WTC11 (cell line): ENCODE data around the gene STAG1. TPM values are rescaled to one million over a fixed set of nuclear protein-coding genes. Genes with fewer than 3 reads are reported as not detected.

ENCODE experiments used
- EMX1 ChIP-seq: fragments of 250-450 bp; sonication (Bioruptor Pico); IDR thresholded peaks from 2 replicates; pipeline ENCODE4 v1.8.0; 2021; ENCODE audit warnings: mild to moderate bottlenecking
- ESRRA ChIP-seq: sonication (generic); formaldehyde crosslinking; IDR thresholded peaks from 2 replicates; pipeline ENCODE4 v1.8.1; 2022; ENCODE audit warnings: mild to moderate bottlenecking, missing genetic modification reagents, borderline replicate concordance
- FOXK1 ChIP-seq: sonication (generic); formaldehyde crosslinking; IDR thresholded peaks from 2 replicates; pipeline ENCODE4 v1.8.0; 2022; ENCODE audit warnings: mild to moderate bottlenecking, moderate library complexity, missing genetic modification reagents
- GABPB1 ChIP-seq: sonication (generic); formaldehyde crosslinking; IDR thresholded peaks from 2 replicates; pipeline ENCODE4 v1.8.1; 2023; ENCODE audit warnings: mild to moderate bottlenecking, missing genetic modification reagents
- GRHL2 ChIP-seq: fragments of 250-450 bp; sonication (Bioruptor Pico); IDR thresholded peaks from 2 replicates; pipeline ENCODE4 v1.8.0; 2022; ENCODE audit warnings: mild to moderate bottlenecking, moderate library complexity; ENCODE audit not compliant: insufficient replicate concordance, severe bottlenecking
- IRF2 ChIP-seq: sonication (generic); formaldehyde crosslinking; IDR thresholded peaks from 2 replicates; pipeline ENCODE4 v1.8.0; 2022; ENCODE audit warnings: low read depth, missing genetic modification reagents, borderline replicate concordance
- KAT7 ChIP-seq: sonication (generic); formaldehyde crosslinking; IDR thresholded peaks from 2 replicates; pipeline ENCODE4 v1.8.1; 2023; ENCODE audit warnings: missing genetic modification reagents, mild to moderate bottlenecking, borderline replicate concordance
- ZBTB21 ChIP-seq: sonication (generic); formaldehyde crosslinking; IDR thresholded peaks from 2 replicates; pipeline ENCODE4 v1.8.1; 2023; ENCODE audit warnings: mild to moderate bottlenecking, missing genetic modification reagents, borderline replicate concordance
- ZNF121 ChIP-seq: sonication (generic); formaldehyde crosslinking; IDR thresholded peaks from 2 replicates; pipeline ENCODE4 v1.8.0; 2023; ENCODE audit warnings: missing genetic modification reagents
- ZNF138 ChIP-seq: sonication (generic); formaldehyde crosslinking; conservative IDR thresholded peaks from 2 replicates; pipeline ENCODE4 v1.8.1; 2022; ENCODE audit warnings: mild to moderate bottlenecking, moderate library complexity, missing genetic modification reagents
- ZNF423 ChIP-seq: fragments of 250-450 bp; sonication (Bioruptor Pico); IDR thresholded peaks from 2 replicates; pipeline ENCODE4 v2.1.2; 2022; ENCODE audit warnings: mild to moderate bottlenecking, moderate library complexity
- total RNA-seq: library from RNA; stranded (reverse); gene quantifications from 3 replicates; pipeline ENCODE4 v1.2.3, GENCODE V29; 2021
- TF ChIP-seq, protein P1 (sequence below): sonication (generic); formaldehyde crosslinking; IDR thresholded peaks from 2 replicates; pipeline ENCODE4 v1.8.1; 2022; ENCODE audit warnings: low read depth, mild to moderate bottlenecking, moderate library complexity, missing genetic modification reagents, borderline replicate concordance
- TF ChIP-seq, protein P2 (sequence below): sonication (generic); formaldehyde crosslinking; IDR thresholded peaks from 2 replicates; pipeline ENCODE4 v1.8.0; 2023; ENCODE audit warnings: mild to moderate bottlenecking, missing genetic modification reagents
- TF ChIP-seq, protein P3 (sequence below): sonication (generic); formaldehyde crosslinking; IDR thresholded peaks from 2 replicates; pipeline ENCODE4 v1.8.1; 2022; ENCODE audit warnings: mild to moderate bottlenecking, missing genetic modification reagents, moderate library complexity, borderline replicate concordance
- TF ChIP-seq, protein P4 (sequence below): sonication (generic); formaldehyde crosslinking; IDR thresholded peaks from 2 replicates; pipeline ENCODE4 v1.8.1; 2023; ENCODE audit warnings: mild to moderate bottlenecking, moderate library complexity, missing genetic modification reagents
- TF ChIP-seq, protein P5 (sequence below): sonication (generic); formaldehyde crosslinking; IDR thresholded peaks from 2 replicates; pipeline ENCODE4 v1.8.0; 2022; ENCODE audit warnings: mild to moderate bottlenecking, missing genetic modification reagents
- TF ChIP-seq, protein P6 (sequence below): sonication (generic); formaldehyde crosslinking; IDR thresholded peaks from 2 replicates; pipeline ENCODE4 v1.8.1; 2023; ENCODE audit warnings: mild to moderate bottlenecking, missing genetic modification reagents
- TF ChIP-seq, protein P7 (sequence below): sonication (generic); formaldehyde crosslinking; IDR thresholded peaks from 2 replicates; pipeline ENCODE4 v1.8.0; 2023; ENCODE audit warnings: missing genetic modification reagents, mild to moderate bottlenecking, borderline replicate concordance
- TF ChIP-seq, protein P8 (sequence below): fragments of 250-450 bp; sonication (Bioruptor Pico); conservative IDR thresholded peaks from 2 replicates; pipeline ENCODE4 v1.9.0; 2021; ENCODE audit warnings: mild to moderate bottlenecking

STAG1 gene
- total RNA-seq, 1 experiment from 2014 or later = 20.7 TPM

DNA sequence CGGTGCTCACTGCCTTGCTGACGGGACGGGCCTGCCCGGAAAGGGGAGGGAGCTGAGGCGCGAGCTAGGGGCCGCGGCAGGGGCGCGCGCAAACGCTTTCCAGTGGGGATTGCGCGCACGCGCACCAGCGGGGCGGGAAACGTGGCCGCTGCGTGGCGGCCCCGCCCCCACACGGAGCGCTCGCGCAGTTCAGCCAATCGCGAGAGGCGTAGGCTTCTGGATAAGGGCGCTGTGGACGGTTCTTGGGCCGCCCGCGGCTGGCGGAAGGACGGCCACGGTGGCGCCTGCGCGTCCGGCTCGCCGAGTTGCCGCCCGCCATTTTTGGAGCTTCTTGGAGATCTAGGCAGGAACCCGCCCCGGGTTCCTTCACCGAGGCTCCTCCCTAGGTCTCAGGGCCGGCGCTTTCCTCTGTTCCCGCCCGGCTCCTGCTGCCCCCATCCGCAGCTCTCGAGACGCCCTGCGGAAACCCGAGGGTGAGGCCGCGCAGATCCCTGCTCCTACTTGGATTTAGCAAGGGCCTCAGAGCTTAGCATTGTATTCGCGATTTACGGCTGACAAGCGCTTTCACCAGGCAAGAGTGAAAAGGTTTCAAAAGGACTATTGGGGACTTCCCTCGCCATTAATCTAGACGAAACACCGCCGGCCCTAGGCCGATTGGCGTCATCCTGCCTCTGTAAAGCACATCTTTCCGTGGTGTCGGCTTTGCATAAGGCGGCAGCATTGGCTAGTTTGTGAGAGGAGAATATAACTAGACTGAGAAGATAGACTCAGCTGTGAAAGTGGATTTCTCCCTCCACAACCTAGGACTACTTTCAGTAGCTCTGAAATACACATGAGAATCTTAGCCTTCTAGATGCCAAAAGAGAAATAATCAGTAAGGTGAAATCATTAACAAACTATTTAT lies 496 bp upstream of the STAG1 start (continued):
- TF ChIP-seq, protein P1, sequence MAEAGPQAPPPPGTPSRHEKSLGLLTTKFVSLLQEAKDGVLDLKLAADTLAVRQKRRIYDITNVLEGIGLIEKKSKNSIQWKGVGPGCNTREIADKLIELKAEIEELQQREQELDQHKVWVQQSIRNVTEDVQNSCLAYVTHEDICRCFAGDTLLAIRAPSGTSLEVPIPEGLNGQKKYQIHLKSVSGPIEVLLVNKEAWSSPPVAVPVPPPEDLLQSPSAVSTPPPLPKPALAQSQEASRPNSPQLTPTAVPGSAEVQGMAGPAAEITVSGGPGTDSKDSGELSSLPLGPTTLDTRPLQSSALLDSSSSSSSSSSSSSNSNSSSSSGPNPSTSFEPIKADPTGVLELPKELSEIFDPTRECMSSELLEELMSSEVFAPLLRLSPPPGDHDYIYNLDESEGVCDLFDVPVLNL = peak; percentile 88
- TF ChIP-seq GABPB1 = peak; percentile 70; the same call in 1 of the 2 replicates
- TF ChIP-seq, protein P2, sequence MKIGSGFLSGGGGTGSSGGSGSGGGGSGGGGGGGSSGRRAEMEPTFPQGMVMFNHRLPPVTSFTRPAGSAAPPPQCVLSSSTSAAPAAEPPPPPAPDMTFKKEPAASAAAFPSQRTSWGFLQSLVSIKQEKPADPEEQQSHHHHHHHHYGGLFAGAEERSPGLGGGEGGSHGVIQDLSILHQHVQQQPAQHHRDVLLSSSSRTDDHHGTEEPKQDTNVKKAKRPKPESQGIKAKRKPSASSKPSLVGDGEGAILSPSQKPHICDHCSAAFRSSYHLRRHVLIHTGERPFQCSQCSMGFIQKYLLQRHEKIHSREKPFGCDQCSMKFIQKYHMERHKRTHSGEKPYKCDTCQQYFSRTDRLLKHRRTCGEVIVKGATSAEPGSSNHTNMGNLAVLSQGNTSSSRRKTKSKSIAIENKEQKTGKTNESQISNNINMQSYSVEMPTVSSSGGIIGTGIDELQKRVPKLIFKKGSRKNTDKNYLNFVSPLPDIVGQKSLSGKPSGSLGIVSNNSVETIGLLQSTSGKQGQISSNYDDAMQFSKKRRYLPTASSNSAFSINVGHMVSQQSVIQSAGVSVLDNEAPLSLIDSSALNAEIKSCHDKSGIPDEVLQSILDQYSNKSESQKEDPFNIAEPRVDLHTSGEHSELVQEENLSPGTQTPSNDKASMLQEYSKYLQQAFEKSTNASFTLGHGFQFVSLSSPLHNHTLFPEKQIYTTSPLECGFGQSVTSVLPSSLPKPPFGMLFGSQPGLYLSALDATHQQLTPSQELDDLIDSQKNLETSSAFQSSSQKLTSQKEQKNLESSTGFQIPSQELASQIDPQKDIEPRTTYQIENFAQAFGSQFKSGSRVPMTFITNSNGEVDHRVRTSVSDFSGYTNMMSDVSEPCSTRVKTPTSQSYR (CRISPR knock-in tag) = peak; percentile 94; the same call in 1 of the 2 replicates
- TF ChIP-seq, protein P3, sequence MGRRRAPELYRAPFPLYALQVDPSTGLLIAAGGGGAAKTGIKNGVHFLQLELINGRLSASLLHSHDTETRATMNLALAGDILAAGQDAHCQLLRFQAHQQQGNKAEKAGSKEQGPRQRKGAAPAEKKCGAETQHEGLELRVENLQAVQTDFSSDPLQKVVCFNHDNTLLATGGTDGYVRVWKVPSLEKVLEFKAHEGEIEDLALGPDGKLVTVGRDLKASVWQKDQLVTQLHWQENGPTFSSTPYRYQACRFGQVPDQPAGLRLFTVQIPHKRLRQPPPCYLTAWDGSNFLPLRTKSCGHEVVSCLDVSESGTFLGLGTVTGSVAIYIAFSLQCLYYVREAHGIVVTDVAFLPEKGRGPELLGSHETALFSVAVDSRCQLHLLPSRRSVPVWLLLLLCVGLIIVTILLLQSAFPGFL (CRISPR knock-in tag) = no peak
- 0 out of 2 replicates have a peak, but pooled peaks have one; percentile 39 for TF ChIP-seq ESRRA
- TF ChIP-seq, protein P4, sequence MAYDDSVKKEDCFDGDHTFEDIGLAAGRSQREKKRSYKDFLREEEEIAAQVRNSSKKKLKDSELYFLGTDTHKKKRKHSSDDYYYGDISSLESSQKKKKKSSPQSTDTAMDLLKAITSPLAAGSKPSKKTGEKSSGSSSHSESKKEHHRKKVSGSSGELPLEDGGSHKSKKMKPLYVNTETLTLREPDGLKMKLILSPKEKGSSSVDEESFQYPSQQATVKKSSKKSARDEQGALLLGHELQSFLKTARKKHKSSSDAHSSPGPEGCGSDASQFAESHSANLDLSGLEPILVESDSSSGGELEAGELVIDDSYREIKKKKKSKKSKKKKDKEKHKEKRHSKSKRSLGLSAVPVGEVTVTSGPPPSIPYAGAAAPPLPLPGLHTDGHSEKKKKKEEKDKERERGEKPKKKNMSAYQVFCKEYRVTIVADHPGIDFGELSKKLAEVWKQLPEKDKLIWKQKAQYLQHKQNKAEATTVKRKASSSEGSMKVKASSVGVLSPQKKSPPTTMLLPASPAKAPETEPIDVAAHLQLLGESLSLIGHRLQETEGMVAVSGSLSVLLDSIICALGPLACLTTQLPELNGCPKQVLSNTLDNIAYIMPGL (CRISPR knock-in tag) = peak; percentile 99; the same call in 1 of the 2 replicates
- TF ChIP-seq, protein P5, sequence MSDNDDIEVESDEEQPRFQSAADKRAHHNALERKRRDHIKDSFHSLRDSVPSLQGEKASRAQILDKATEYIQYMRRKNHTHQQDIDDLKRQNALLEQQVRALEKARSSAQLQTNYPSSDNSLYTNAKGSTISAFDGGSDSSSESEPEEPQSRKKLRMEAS (CRISPR knock-in tag) = peak; percentile 95
- TF ChIP-seq, protein P6, sequence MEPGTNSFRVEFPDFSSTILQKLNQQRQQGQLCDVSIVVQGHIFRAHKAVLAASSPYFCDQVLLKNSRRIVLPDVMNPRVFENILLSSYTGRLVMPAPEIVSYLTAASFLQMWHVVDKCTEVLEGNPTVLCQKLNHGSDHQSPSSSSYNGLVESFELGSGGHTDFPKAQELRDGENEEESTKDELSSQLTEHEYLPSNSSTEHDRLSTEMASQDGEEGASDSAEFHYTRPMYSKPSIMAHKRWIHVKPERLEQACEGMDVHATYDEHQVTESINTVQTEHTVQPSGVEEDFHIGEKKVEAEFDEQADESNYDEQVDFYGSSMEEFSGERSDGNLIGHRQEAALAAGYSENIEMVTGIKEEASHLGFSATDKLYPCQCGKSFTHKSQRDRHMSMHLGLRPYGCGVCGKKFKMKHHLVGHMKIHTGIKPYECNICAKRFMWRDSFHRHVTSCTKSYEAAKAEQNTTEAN (CRISPR knock-in tag) = peak; percentile 82
- peak; percentile 36; the same call in 1 of the 2 replicates for TF ChIP-seq EMX1
- peak; percentile 20; the same call in 1 of the 2 replicates for TF ChIP-seq ZNF423
- peak; percentile 84; the same call in 1 of the 2 replicates for TF ChIP-seq ZBTB21 (CRISPR knock-in tag)
- TF ChIP-seq ZNF138 (CRISPR knock-in tag) = peak; percentile 82; the same call in 1 of the 2 replicates
- TF ChIP-seq, protein P7, sequence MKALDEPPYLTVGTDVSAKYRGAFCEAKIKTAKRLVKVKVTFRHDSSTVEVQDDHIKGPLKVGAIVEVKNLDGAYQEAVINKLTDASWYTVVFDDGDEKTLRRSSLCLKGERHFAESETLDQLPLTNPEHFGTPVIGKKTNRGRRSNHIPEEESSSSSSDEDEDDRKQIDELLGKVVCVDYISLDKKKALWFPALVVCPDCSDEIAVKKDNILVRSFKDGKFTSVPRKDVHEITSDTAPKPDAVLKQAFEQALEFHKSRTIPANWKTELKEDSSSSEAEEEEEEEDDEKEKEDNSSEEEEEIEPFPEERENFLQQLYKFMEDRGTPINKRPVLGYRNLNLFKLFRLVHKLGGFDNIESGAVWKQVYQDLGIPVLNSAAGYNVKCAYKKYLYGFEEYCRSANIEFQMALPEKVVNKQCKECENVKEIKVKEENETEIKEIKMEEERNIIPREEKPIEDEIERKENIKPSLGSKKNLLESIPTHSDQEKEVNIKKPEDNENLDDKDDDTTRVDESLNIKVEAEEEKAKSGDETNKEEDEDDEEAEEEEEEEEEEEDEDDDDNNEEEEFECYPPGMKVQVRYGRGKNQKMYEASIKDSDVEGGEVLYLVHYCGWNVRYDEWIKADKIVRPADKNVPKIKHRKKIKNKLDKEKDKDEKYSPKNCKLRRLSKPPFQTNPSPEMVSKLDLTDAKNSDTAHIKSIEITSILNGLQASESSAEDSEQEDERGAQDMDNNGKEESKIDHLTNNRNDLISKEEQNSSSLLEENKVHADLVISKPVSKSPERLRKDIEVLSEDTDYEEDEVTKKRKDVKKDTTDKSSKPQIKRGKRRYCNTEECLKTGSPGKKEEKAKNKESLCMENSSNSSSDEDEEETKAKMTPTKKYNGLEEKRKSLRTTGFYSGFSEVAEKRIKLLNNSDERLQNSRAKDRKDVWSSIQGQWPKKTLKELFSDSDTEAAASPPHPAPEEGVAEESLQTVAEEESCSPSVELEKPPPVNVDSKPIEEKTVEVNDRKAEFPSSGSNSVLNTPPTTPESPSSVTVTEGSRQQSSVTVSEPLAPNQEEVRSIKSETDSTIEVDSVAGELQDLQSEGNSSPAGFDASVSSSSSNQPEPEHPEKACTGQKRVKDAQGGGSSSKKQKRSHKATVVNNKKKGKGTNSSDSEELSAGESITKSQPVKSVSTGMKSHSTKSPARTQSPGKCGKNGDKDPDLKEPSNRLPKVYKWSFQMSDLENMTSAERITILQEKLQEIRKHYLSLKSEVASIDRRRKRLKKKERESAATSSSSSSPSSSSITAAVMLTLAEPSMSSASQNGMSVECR (CRISPR knock-in tag) = peak; percentile 0; the same call in 1 of the 2 replicates
- peak; percentile 4; the same call in 1 of the 2 replicates for TF ChIP-seq KAT7 (CRISPR knock-in tag)
- TF ChIP-seq, protein P8, sequence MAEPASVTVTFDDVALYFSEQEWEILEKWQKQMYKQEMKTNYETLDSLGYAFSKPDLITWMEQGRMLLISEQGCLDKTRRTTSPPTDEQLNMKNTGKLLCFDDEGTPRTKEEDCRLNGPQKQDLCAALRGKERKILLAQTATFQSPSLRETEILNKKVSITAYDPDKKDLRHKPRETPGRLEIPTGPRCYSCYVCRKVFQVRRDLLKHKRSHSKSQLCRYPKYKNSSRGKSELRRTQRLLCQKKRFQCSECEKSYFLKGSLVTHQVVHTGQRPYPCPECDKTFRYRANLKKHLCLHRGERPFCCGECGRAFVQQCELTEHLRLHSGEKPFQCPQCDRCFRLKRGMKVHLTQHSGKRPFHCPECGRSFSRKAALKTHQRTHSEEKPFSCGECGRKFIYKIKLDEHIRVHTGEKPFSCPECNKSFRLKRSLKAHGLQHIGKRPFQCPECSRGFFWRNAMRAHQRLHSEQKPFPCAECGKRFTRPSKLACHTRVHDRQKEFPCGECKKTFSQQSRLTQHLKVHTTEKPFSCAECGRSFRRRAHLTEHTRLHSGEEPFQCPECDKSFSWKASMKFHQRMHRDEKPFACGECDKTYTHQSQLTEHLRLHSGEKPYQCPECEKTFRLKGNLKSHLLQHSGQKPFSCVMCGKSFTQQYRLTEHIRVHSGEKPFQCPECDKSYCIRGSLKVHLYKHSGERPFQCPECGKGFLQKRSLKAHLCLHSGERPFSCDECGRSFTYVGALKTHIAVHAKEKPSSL (CRISPR knock-in tag) = no peak
- TF ChIP-seq FOXK1 (CRISPR knock-in tag) = peak; percentile 77
- TF ChIP-seq ZNF121 = no peak
- TF ChIP-seq GRHL2 (CRISPR knock-in tag) = no peak
- 0 out of 2 replicates have a peak, but pooled peaks have one; percentile 3 for TF ChIP-seq IRF2 (CRISPR knock-in tag)
